ENCODE data around the gene RALGPS2. TPM values are rescaled to one million over a fixed set of nuclear protein-coding genes. Genes with fewer than 3 reads are reported as not detected.
"Not testable (repeated sequence)": the region's sequence is repeated elsewhere in the genome, so short reads cannot be mapped to it uniquely, and the experiment has no call there.

RALGPS2 gene
- total and polyA plus RNA-seq, 10 donors = 25.6 to 118 (median 77.2) TPM

DNA sequence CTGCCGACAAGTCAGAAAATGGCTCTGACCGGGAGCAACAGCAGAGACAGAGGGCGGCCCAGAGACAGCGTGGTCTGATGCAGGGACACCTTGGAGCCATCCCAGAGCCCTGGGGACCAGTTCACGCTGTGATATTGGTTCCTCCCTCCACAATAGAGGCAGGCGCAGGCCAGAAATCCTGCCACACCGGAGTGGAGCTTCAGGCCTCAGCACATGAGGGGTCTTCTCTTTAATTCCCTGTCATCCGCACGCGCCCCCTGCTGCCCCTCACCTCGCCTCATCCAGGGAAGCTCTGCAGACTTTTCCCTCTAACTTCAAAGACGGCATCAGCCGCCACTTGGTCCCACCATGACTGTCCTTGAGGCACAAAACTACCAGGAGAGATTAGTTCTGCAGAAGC is 221.4 kb downstream of the RALGPS2 start:
- TF ChIP-seq POLR2A (IDR thresholded peaks at IDR 0.05) = no peak
- TF ChIP-seq POLR2AphosphoS5 (IDR thresholded peaks at IDR 0.05) = no peak
- TF ChIP-seq, protein P1, sequence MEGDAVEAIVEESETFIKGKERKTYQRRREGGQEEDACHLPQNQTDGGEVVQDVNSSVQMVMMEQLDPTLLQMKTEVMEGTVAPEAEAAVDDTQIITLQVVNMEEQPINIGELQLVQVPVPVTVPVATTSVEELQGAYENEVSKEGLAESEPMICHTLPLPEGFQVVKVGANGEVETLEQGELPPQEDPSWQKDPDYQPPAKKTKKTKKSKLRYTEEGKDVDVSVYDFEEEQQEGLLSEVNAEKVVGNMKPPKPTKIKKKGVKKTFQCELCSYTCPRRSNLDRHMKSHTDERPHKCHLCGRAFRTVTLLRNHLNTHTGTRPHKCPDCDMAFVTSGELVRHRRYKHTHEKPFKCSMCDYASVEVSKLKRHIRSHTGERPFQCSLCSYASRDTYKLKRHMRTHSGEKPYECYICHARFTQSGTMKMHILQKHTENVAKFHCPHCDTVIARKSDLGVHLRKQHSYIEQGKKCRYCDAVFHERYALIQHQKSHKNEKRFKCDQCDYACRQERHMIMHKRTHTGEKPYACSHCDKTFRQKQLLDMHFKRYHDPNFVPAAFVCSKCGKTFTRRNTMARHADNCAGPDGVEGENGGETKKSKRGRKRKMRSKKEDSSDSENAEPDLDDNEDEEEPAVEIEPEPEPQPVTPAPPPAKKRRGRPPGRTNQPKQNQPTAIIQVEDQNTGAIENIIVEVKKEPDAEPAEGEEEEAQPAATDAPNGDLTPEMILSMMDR (IDR thresholded peaks at IDR 0.05 in 8 of 11, conservative IDR thresholded peaks at IDR 0.05 in 3 of 11) = no peak
- Histone ChIP-seq H3K9me3 (no peaks in the 10 kb centered on the region), H3K4me3 (no peak overlapping the region), H3K36me3 (no peaks in the 10 kb centered on the region), H3K4me1 (peaks cover 0 to 4% (median 0%) of the 10 kb centered on the region in 6 donors), H3K27ac (no peak overlapping the region), H3K27me3 (replicated peaks in 1 of 7) (peaks cover 0 to 5% (median 0%) of the 10 kb centered on the region in 7 donors)
- intact Hi-C loops (cut with DNase I; ENCODE audit: low total_unique reads) = no loop called here
- 89 to 96% (median 90%) methylated on average over 13 of the region's 13 CpGs for WGBS, 5 donors
- DNase-seq = no peak

DNA sequence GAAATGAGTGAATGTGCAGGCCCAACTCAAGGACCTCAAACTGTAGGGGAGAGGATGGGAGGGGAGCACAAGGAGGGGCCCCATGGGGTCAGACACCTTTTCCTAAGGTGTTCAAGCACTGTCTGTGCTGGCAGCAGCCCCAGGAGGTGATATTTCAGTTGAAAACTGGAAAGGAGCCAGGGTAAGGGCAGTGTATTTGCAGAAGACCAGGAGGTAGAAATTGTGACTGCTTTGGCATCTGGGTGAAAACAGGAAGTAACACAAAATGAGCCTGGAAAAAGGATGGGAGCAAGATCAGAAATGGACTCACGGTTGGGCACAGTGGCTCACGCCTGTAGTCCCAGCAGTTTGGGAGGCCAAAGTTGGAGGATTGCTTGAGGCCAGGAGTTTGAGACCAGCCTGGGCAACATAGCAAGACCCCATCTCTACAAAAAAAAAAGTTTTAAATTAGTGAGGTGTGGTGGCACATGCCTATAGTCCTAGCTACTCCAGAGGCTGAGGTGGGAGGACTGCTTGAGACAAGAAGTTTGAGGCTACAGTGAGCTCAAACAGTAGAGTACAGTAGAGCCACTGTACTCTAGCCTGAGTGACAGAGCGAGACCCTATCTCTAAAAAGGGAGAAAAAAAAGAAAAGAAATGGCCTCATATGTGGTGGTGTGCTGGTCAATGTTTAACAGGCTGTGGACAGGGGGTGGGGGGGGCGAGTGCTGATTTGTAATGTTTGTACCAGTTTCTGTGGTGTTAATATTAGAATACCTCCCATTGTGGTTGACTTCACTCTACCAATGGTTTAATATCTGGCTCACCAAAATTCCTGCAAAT is 222.0 kb downstream of the RALGPS2 start:
- peaks cover 0 to 4% (median 0%) of the 10 kb centered on the region in 6 donors for H3K4me1 ChIP-seq
- TF ChIP-seq, protein P1 (IDR thresholded peaks at IDR 0.05 in 8 of 11, conservative IDR thresholded peaks at IDR 0.05 in 3 of 11) = no peak
- TF ChIP-seq POLR2A (IDR thresholded peaks at IDR 0.05) (no peak), POLR2AphosphoS5 (IDR thresholded peaks at IDR 0.05) (no peak)
- no peak overlapping the region for H3K4me3 ChIP-seq
- whole genome bisulfite sequencing, 5 donors = 79 to 89% (median 82%) methylated on average over 4 of the region's 4 CpGs
- intact Hi-C loops (cut with DNase I; ENCODE audit: low total_unique reads) = no loop called here
- peaks cover 0 to 1% (median 0%) of the 10 kb centered on the region in 7 donors for H3K27me3 ChIP-seq (replicated peaks in 1 of 7)
- no peaks in the 10 kb centered on the region for H3K9me3 ChIP-seq
- no peaks in the 10 kb centered on the region for H3K36me3 ChIP-seq
- no peak for DNase-seq
- H3K27ac ChIP-seq = no peak overlapping the region

GRCh38 chr1:178947677-178947981 is 222.6 kb downstream of the RALGPS2 start:
- Histone ChIP-seq H3K27me3 (replicated peaks in 1 of 7) (no peaks in the 10 kb centered on the region), H3K4me3 (no peak overlapping the region), H3K27ac (no peak overlapping the region), H3K4me1 (peaks cover 0 to 4% (median 0%) of the 10 kb centered on the region in 6 donors), H3K9me3 (no peaks in the 10 kb centered on the region), H3K36me3 (no peaks in the 10 kb centered on the region)
- TF ChIP-seq POLR2AphosphoS5 (IDR thresholded peaks at IDR 0.05) = no peak
- TF ChIP-seq POLR2A (IDR thresholded peaks at IDR 0.05) = no peak
- WGBS, 5 donors = 90 to 98% (median 91%) methylated on average over 3 of the region's 3 CpGs
- DNase-seq = no peak
- intact Hi-C loops (cut with DNase I; ENCODE audit: low total_unique reads) = no loop called here

DNA sequence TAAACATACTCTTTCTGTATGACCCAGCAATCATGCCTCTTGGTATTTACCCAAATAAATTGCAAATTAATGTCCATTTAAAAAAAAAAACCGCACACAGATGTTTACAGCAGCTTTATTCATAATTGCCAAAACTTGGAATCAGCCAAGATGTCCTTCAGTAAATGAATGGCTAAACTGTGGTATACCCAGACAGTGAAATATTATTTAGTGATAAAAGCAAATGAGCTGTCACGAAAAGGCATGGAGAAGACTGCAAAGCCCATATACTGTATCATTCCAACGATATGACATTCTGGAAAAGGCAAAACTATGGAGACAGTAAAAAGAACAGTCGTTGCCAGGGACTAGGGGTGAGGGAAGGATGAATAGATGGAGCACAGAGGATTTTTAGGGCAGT is 223.6 kb downstream of the RALGPS2 start:
- Histone ChIP-seq H3K4me1 (no peaks in the 10 kb centered on the region), H3K4me3 (no peak overlapping the region), H3K9me3 (no peaks in the 10 kb centered on the region), H3K27ac (no peak overlapping the region), H3K27me3 (replicated peaks in 1 of 7) (no peaks in the 10 kb centered on the region), H3K36me3 (no peaks in the 10 kb centered on the region)
- intact Hi-C loops (cut with DNase I; ENCODE audit: low total_unique reads) = no loop called here
- 81 to 86% (median 84%) methylated on average over 4 of the region's 4 CpGs for WGBS, 5 donors
- TF ChIP-seq POLR2AphosphoS5 (IDR thresholded peaks at IDR 0.05) (no peak), POLR2A (IDR thresholded peaks at IDR 0.05) (no peak)
- TF ChIP-seq, protein P1 (IDR thresholded peaks at IDR 0.05 in 8 of 11, conservative IDR thresholded peaks at IDR 0.05 in 3 of 11) = no peak
- DNase-seq = no peak

DNA sequence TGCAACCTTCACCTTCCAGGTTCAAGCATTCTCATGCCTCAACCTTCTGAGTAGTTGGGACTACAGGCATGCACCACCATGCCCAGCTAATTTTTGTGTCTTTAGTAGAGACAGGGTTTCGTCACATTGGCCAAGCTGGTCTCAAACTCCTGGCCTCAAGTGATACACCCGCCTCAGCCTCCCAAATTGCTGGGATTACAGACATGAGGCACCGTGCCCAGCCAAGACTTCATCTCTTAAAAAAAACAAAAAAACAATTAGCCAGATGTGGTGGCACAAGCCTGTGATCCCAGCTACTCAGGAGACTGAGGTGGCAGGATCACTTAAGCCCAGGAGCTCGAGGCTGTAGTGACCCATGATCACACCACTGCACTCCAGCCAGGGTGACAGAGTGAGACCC is 224.8 kb downstream of the RALGPS2 start:
- H3K4me3 ChIP-seq; H3K27ac ChIP-seq; H3K27me3 ChIP-seq (replicated peaks in 1 of 7); intact Hi-C loops (cut with DNase I; ENCODE audit: low total_unique reads); H3K4me1 ChIP-seq; H3K36me3 ChIP-seq; DNase-seq; H3K9me3 ChIP-seq: not testable (repeated sequence)
- WGBS, 5 donors = 78 to 87% (median 79%) methylated on average over 4 of the region's 4 CpGs

All from spleen (tissue), 11 donors.